Upper lobe of left lung (tissue), 4 donors: ENCODE results near the gene TOX2.

ENCODE experiments used
- EP300 ChIP-seq, 4 donors: sonication (generic); formaldehyde crosslinking; IDR thresholded peaks; one replicate each; pipeline ENCODE4 v1.5.1; 2017; ENCODE audit warnings: antibody characterized with exemption in 4 of 4, control low read depth in 2 of 4
- POLR2AphosphoS5 ChIP-seq, 2 donors: sonication (generic); formaldehyde crosslinking; IDR thresholded peaks; one replicate each; pipeline ENCODE4 v1.5.1; 2017; ENCODE audit warnings: antibody characterized with exemption in 2 of 2

- TF ChIP-seq EP300 (IDR thresholded peaks at IDR 0.05): no peak
- no peak for TF ChIP-seq POLR2AphosphoS5 (IDR thresholded peaks at IDR 0.05)
These were observed 140.2 kb downstream of the TOX2 start for GRCh38 chr20:44054849-44055248.
